Epithelial cell of esophagus (primary cell): ENCODE results near the gene CYB561D2.

ENCODE experiments used
- DNase-seq: peaks from one replicate; pipeline ENCODE4 v3.0.0; 2010; ENCODE audit warnings: low read depth
- H3K4me3 ChIP-seq: 2 replicates; pipeline ENCODE4 v1.5.1; 2011; ENCODE audit warnings: mild to moderate bottlenecking, low read length, control low read depth
- CTCF ChIP-seq: IDR thresholded peaks from 2 replicates; pipeline ENCODE4 v1.5.1; 2011; ENCODE audit warnings: low read depth, mild to moderate bottlenecking, low read length, control low read depth, inconsistent platforms; ENCODE audit not compliant: insufficient read depth; ENCODE audit errors: missing control alignments

Gene CYB561D2

GRCh38 chr3:50319894-50320625 lies 30.6 kb upstream of the CYB561D2 start:
- no peak for TF ChIP-seq CTCF
- H3K4me3 ChIP-seq: peak overlapping the region; percentile 92
- DNase-seq: no peak

GRCh38 chr3:50320853-50321335 lies 29.8 kb upstream of the CYB561D2 start:
- no peak for TF ChIP-seq CTCF
- DNase-seq: peak; percentile 79
- peak overlapping the region; percentile 92 for H3K4me3 ChIP-seq

DNA sequence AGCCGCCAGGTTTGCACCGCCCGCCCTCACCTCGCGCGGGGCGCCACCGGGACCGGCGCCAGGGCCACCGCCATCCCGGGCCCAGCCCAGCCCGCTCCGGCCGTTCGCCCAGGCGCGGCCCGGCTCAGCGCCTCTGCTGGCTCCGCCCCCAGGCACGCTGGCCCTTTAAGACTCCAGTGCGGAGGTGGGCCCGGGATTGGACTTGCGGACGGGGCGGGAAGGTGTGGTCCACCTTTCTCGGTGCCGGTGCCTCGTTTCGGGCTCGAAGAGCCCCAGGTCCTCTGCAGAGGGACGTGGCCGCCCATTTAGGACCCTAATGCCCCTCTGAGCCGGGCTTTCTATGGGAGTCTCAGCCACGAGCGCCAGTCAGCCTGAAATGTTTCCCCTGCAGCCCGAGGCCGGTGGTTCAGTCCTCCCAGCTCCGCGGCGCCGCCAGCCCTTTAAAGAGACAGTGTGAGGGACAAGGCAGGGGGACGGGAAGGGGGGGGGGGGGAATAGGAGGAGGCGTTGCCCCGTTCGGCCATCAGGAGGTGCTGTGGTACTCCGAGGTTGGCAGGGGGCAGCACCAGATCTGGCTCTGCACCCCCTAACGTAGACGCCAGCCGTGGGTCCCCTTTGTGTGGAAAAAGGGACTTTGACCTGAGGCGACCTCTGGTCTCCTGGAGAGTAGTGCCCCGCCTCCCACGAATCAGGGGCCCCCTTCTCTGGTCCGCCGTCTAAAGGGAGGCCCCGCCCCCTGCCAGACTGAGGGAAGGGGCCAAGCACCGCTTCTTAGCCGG lies 29.1 kb upstream of the CYB561D2 start:
- H3K4me3 ChIP-seq: peak overlapping the region; percentile 92
- peak; percentile 92 for DNase-seq
- TF ChIP-seq CTCF: peak; percentile 36

DNA sequence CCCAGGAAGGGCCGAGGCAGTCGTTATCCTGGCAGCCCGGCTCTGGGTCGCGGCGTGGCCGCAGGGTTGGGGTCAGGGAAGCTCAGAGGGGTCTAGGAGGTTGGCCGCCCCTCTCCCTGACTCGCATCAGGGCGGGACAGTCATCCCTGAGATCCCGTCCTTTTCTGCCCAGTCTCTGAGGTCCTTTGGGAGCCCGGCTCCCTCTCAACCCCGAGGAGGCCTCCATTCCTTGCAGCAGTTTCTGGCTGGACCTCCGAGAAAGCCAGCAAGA lies 28.6 kb upstream of the CYB561D2 start:
- no peak for DNase-seq

GRCh38 chr3:50322386-50323091 lies 28.1 kb upstream of the CYB561D2 start, which contains the start of gene HYAL2:
HYAL2 (minus strand) TSS chr3:50322745; CDS start chr3:50320489, 2,256 bp downstream.
- no peak for DNase-seq
- H3K4me3 ChIP-seq: peak within 1 kb of the TSS; percentile 92
- no peak for TF ChIP-seq CTCF

More for the DNA sequence above, 28.6 kb upstream of the CYB561D2 start:
- H3K4me3 ChIP-seq: peak overlapping the region; percentile 92
- TF ChIP-seq CTCF: no peak

DNA sequence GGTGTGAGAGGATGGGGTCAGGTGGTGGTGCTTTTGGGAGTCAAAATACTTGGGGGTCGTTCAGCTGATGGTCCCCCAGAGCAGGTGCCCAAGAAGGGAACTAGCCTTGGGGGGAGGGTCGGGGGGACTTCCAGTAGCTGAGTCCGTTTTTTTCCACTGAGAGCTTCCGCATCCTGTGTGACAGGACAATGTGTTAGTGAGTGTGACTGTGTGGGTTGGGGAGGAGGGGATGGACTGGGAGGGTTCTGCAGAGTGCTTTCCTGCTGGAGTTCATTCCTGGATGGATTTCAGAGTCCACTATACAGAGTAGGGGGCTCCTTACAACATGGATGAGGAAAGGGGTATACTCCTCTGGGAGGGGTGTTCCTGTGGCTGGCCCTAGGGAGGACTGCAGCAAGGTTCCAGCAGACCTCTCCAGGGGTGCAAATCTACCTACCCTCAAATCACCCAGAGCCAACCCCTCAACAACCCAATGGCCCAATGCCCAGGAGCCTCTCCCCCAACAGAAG lies 27.5 kb upstream of the CYB561D2 start:
- no peak overlapping the region for H3K4me3 ChIP-seq
- no peak for TF ChIP-seq CTCF
- DNase-seq: no peak
